ENCODE measurements around the gene KLK13. TPM values are rescaled to one million over a fixed set of nuclear protein-coding genes. Genes with fewer than 3 reads are reported as not detected.

The KLK13 gene
- total RNA-seq, 1 donor from 2014 or later, result not detected

DNA sequence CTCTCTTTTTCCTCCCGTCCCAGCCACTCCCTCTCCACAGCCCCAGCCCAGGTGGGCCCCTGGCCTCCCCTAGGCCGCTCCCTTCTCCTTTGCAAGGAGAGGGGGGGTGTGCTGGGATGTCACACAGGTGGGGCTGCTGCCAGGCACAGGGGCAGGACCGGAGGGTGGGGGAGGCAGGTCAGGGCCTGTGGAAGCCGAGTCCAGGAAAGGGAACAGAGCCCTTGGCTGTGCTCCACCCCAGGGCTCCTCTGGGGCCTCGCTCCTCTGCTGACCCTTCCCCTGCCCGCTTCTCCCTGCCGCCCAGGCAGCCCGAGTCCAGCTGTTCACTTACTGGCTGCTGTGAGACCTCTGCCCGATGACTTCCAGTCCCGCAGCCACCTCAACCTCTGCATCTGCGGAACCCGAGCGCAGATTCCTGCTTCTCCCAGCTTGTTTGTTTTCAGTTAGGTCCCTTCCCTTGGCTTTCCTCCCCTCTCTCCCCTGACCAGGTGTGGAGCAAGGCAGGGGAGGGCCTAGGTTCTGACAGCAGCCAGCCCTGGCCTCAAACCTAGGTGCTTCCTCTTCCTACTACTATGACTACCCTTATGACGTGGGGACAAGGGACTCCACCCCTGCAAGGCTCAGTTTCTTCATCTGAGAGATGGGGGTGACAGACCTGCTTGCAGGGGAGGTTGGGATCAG, 37.6 kb downstream of the KLK13 start:
- ATAC-seq (ENCODE audit: poor library complexity), result no peak

DNA sequence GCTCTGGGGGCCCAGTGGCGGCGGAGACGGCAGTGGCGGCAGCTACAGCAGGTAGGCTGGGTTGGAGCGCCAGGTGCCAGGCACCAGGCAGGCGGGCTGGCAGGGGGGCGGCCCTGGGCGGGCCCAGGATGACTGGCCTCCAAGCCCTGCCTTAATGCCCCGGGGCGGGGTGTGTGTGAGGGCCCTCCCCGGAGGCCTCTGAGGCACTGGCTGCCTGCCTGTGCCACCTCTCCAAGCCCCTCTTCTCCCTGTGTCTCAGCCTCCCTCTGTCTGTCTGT, 38.4 kb downstream of the KLK13 start, which contains the start of gene KLK11:
TSS of gene KLK11 (minus strand) at position 63 of the 278 bp plus-strand sequence. CDS start 985 bp downstream, outside the sequence.
- DNase-seq, result no peak
- ATAC-seq (ENCODE audit: poor library complexity), result no peak
- intact Hi-C loops (cut with DNase I), result no loop called here

More for the DNA sequence above, 37.6 kb downstream of the KLK13 start:
- intact Hi-C loops (cut with DNase I), result no loop called here
- no peak for DNase-seq

DNA sequence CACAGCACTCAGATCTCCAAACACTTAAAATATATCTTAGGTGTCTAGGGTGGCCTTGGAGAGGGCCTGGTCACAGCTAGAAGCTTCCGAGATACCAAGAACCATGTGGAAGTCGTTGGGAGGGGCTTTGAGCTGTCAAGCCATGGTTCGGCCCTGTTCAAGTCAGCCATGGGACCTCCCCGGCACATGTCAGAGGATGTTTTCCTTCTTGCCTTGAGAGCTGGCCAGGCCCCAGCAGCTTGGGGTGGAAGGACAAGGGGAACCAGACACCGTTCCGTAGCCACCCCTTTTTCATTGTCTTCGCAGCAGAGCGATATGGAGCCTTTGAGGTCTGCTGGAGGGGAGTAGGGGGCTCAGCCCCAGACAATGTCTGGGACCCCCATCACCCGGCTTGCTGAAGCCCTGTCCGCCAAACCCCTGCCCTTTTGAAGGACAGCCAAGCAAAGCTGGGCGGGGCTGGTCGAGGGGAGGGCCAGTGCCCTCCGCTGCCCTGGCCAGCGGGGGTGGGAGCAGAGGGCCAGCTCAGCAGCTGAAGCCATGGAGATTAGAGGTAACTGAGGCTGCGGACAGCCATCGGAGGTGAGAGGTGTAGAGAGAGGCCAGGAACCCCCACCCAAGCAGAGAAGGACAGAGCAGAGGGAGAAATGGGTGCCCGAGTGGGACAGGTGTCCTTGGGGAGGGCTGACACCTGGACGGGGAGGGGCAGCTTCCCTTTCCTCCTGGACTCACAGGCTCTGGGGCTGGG, 38.9 kb downstream of the KLK13 start:
- no peak for DNase-seq
- intact Hi-C loops (cut with DNase I), result no loop called here
- ATAC-seq (ENCODE audit: poor library complexity), result no peak

- DNase-seq (no peak), ATAC-seq (ENCODE audit: poor library complexity) (no peak)
- intact Hi-C loops (cut with DNase I), result no loop called here
Observed at GRCh38 chr19:51025401-51025800, 39.5 kb downstream of the KLK13 start.

GRCh38 chr19:51024924-51025323, 40.0 kb downstream of the KLK13 start:
- ATAC-seq (ENCODE audit: poor library complexity) (no peak), DNase-seq (no peak)
- intact Hi-C loops (cut with DNase I), result loop anchor here (5.0 kb wide), 1 partner anchor 142 kb away; no protein-coding TSS in a partner anchor

DNA sequence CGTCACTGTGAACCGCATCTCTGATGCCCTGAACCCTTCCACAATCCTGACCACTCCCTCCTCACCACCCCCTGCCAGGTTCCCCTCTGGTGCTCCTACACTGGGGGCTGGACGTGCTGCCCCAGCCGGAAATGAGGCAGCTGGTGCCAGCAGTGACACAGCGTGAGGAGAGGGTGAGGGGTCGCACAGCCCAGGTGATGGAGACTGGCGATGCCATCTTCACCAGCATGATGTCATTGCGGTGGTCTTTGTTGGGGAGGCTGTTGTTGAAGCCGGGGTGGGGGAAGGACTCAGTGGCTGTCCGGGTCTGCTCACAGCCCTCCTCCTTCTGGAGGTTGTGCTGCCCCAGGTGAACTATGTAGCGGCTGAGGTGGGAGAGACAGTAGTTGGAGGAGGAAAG, 40.9 kb downstream of the KLK13 start:
- ATAC-seq (ENCODE audit: poor library complexity) (no peak), DNase-seq (no peak)
- intact Hi-C loops (cut with DNase I), result loop anchor here (5.0 kb wide), 1 partner anchor 143 kb away; no protein-coding TSS in a partner anchor

DNA sequence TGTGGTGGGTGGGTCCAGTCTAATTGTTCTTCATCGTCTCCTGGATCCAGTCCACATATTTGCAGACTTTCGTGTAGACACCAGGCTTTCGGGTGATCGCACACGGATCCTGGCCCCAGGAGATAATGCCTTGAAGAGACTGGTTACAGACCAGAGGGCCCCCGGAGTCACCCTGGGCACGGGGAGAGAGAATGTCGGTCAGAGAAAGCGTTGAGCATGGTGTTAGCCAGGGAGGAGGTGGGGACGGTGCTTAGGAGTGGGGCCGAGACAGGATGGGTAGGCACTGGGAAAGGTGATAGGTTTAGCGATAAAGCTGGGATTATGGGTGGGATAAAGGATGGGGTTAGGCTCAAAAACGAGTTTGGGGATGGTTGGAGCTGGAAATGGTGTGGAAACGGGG, 42.4 kb downstream of the KLK13 start:
- ATAC-seq (ENCODE audit: poor library complexity) (no peak), DNase-seq (no peak)
- intact Hi-C loops (cut with DNase I), result loop anchor here (5.0 kb wide), 1 partner anchor 145 kb away; no protein-coding TSS in a partner anchor

DNA sequence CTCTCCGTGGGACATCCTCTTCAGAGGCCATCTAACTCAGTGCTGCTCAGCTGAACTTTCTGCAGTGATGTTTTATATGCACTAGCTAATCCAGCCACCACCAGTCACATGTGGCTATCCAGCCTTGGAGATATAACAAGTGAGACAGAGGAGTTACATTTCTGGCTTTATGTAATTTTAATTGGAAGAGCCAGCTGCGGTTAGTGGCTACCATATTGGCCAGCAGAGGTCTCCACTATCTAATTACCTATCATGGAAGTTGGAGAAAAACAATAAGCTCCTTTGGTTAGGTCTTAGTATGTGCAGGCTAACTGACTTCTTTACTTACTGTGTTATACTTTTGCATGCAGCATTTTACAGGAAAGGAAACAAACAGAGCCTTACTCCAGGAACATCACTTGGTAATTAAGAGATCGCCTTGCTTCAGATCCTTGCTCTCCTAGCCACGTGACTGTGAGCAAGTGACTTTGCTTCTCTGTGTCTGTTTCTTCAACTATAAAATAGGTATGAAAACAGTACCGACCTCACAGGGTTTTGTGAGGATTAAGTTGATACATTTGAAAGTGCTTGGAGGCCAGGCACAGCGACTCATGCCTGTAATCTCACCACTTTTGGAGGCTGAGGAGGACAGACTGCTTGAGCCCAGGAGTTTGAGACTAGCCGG, 43.8 kb downstream of the KLK13 start:
- ATAC-seq (ENCODE audit: poor library complexity), result peak; percentile 58
- intact Hi-C loops (cut with DNase I), result loop anchor here (2.0 to 5.0 kb wide), 2 partner anchors 74 to 146 kb away; no protein-coding TSS in a partner anchor
- no peak for DNase-seq

- ATAC-seq (ENCODE audit: poor library complexity), result no peak
- DNase-seq, result no peak
- intact Hi-C loops (cut with DNase I), result no loop called here
Observed at GRCh38 chr19:51019544-51019925, 45.4 kb downstream of the KLK13 start, which contains the start of gene KLK10. TSS of gene KLK10 (minus strand) at chr19:51019709. CDS start at chr19:51019130, 579 bp downstream.

DNA sequence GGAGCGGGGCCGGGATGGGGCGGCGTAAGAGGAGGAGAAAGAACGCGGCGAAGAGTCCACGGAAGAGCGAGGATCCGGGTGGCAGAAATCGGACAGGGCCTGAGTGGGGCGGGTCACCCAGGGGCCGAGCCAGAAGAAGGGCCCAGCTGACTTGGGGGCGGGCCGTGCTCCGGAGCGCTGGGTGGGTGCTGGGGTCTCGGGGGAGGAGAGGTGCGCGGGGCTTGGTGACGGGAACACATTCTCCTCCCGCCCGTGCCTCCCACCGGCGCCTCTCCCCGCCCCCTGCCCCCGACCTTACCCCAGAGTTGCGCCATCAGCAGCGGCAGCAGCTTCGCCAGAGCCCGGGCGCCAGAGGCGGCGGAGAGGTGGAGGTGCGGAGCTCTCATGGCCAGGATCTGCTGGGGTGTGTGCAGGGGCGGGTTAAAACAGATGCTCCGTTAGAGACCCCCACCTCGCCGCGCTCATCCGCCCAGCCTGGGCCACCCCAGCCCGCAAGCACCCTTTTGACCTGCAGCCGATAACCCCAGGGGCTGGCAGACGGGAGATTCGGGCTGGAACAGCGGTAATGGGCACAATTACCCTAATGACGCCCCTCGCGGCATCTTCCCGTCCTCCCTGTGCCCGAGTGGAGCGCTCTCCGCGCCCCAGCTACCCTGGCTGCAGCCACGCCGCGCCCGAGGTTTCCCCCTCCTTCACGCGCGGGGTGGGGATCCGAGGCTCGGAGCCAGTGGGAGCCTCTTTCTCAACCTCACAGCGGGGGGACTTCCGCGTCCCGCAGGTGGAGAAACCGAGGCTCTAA, 45.9 kb downstream of the KLK13 start:
- ATAC-seq (ENCODE audit: poor library complexity), result peak; percentile 21
- no peak for DNase-seq
- intact Hi-C loops (cut with DNase I), result no loop called here

GRCh38 chr19:51016798-51017683, 47.9 kb downstream of the KLK13 start:
- intact Hi-C loops (cut with DNase I), result no loop called here
- peak; percentile 51 for ATAC-seq (ENCODE audit: poor library complexity)
- DNase-seq, result no peak

GRCh38 chr19:51015691-51016267, 49.1 kb downstream of the KLK13 start:
- no peak for ATAC-seq (ENCODE audit: poor library complexity)
- intact Hi-C loops (cut with DNase I), result no loop called here
- DNase-seq, result no peak

DNA sequence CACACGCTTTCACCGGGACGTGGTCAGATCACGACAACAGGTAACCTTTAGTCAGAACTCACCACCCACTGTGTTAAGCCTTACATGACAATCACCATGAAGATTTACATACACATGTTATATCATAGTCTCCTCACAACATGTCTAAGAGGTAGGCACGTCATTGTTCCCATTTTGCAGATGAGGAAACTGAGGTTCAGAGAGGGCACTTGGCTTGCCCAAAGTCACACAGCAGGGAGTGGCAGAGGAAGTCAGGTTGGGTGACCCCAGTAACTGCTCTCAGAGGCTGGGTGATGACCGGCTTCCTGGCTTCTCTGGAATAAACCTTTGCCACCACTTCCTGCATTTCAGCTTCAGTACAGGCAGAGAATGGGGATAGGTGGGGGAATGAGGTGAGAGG, 50.6 kb downstream of the KLK13 start:
- ATAC-seq (ENCODE audit: poor library complexity) (no peak), DNase-seq (no peak)
- intact Hi-C loops (cut with DNase I), result no loop called here

DNA sequence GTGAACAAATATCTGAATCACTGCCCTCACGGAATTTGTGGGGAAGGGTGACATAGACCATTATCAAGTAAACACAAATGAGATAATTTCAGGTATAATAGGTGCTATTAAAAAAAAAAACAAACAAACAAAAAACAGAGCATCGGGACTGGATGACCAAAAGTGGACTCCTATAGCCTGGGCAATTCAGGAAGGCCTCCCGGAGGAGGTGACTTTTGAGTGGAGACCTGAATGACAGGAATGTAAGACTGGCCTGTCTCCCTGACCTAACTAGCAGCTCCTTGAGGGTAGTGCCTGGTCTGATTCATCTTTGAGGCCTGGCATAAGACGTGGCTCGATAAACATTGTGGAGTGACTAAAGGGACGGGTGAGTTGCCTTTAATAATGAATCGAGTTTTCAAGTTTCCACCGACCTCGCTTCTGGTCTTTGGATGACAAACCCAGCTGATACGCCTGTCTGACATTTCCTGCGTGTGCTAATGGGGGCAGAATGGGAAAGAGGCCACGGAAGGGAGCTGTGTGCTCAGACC, 52.2 kb downstream of the KLK13 start:
- DNase-seq, result no peak
- intact Hi-C loops (cut with DNase I), result no loop called here
- ATAC-seq (ENCODE audit: poor library complexity), result no peak

DNA sequence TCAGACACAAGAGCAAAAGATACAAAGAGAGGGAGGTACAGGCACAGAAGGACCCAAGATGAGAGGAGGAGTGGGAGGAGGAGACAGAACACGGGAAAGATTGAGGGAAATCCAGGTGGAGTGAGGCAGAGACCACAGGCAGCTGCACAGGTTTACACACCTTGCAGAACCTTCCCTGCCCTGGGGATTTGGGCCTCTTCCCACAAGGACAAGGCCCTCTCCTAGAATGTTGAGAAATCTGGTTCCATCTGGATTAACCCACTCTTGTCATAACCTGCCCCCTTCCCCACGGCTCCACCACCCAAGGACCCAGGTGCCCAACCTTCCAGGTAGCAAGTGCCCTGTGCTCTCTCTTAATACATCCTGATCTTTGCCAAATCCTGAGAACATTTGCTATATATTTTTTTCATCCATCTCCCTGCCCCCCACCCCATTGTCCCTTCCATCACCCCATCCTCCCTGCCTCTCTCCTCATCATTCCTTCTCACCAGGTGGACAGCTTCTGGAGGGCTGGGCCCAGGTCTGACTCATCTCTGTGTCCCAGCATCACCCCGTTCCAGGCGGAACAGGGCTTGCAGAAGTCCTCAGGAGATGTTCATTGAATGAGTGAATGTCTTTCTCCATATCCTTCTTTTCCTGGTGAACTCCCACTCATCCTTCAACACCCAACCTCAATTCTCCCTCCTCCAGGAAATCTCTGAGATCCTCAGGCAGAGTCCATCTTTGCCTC, 54.7 kb downstream of the KLK13 start:
- ATAC-seq (ENCODE audit: poor library complexity), result no peak
- no peak for DNase-seq
- intact Hi-C loops (cut with DNase I), result no loop called here

GRCh38 chr19:51009061-51009891, 55.6 kb downstream of the KLK13 start:
- no peak for ATAC-seq (ENCODE audit: poor library complexity)
- DNase-seq, result no peak
- intact Hi-C loops (cut with DNase I), result no loop called here

Measured in Right ventricle myocardium superior (tissue), 1 donor.